MCF 10A (cell line): ENCODE data around the gene PGRMC2. TPM values are rescaled to one million over a fixed set of nuclear protein-coding genes. Genes with fewer than 3 reads are reported as not detected.

ENCODE experiments used
- BruUV-seq: library from RNA; stranded (reverse); fragments of 400-500 nt; replicated peaks from 2 replicates; lab custom pipeline; 2021; lab: Mats Ljungman, UMichigan
- CTCF ChIA-PET: fragments of 300-600 bp; sonication (Branson Sonifier 250); formaldehyde crosslinking; extraction: SDS; loops from one replicate; lab custom pipeline; 2021; ENCODE audit warnings: antibody characterized with exemption, inconsistent platforms; lab: Yijun Ruan, JAX
- POLR2A ChIA-PET: fragments of 300-600, 350-650 bp; sonication (Branson Sonifier 250); formaldehyde crosslinking; extraction: SDS; loops from one replicate; lab custom pipeline; 2020; ENCODE audit warnings: antibody characterized with exemption, inconsistent platforms; lab: Yijun Ruan, JAX
- DNase-seq: peaks from one replicate; pipeline ENCODE4 v3.0.0-alpha.2; 2018; ENCODE audit not compliant: unreplicated experiment
- H3K27ac Mint-ChIP-seq: one replicate; pipeline ENCODE4 v1.8.0; 2022; ENCODE audit warnings: mild to moderate bottlenecking, low read depth, mixed read lengths; ENCODE audit not compliant: unreplicated experiment
- H3K27me3 Mint-ChIP-seq: one replicate; pipeline ENCODE4 v1.8.0; 2022; ENCODE audit warnings: mixed read lengths; ENCODE audit not compliant: insufficient read depth, unreplicated experiment
- H3K36me3 Mint-ChIP-seq: one replicate; pipeline ENCODE4 v1.8.0; 2022; ENCODE audit warnings: mild to moderate bottlenecking, moderate library complexity, mixed read lengths; ENCODE audit not compliant: insufficient read depth, unreplicated experiment
- H3K4me1 Mint-ChIP-seq: one replicate; pipeline ENCODE4 v1.8.0; 2022; ENCODE audit warnings: mixed read lengths; ENCODE audit not compliant: insufficient read depth, unreplicated experiment
- H3K4me3 Mint-ChIP-seq: one replicate; pipeline ENCODE4 v1.8.0; 2022; ENCODE audit warnings: mild to moderate bottlenecking, moderate library complexity, mixed read lengths; ENCODE audit not compliant: unreplicated experiment
- H3K9me3 Mint-ChIP-seq: one replicate; pipeline ENCODE4 v1.8.0; 2022; ENCODE audit warnings: mixed read lengths; ENCODE audit not compliant: unreplicated experiment
- CTCF ChIP-seq: fragments of 200-600 bp; IDR thresholded peaks from one replicate; pipeline ENCODE4 v1.8.0; 2022; ENCODE audit warnings: antibody characterized with exemption, mild to moderate bottlenecking; ENCODE audit not compliant: unreplicated experiment
- intact Hi-C: fragments of 100-400 bp; cut with micrococcal nuclease; formaldehyde crosslinking; loops from 2 replicates; pipeline ENCODE4 v1.14.1; 2022
- total RNA-seq: library from RNA; stranded (reverse); gene quantifications from 2 replicates; pipeline ENCODE4 v1.2.3, GENCODE V29; 2022

Gene PGRMC2
- total RNA-seq, 1 experiment from 2014 or later = 54.3 TPM

DNA sequence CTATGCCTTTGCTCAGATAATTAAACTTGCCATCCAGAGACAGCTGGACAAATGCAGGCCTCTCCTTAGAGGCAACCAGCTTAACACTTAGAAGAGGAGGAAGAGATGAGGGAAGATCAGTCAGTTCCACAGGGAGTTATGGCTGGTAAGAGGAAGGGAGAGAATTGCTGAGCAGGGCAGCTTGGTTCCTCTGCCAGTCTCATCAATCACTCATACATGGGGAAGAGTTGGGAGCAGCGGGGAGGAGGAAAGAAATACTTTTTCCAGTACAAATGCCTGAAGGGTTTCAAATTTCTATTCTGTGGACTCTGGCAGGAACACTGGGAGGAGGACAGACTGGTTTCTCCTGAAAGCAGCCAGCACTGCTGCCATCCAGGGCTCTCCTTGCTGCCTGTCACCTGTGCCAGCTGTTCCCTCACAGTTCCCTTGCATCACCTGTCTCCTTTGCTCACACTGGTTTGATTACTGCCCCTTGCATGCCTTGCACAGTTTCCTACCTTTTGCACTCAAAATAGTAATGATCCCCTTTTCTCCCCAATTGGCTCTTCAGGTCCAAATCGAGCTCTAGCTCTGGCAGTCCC lies 59.5 kb downstream of the PGRMC2 start:
- Mint-ChIP-seq H3K27me3 (no peaks in the 10 kb centered on the region), H3K4me1 (peaks cover 13% of the 10 kb centered on the region), H3K9me3 (no peaks in the 10 kb centered on the region), H3K4me3 (no peak overlapping the region), H3K27ac (no peak overlapping the region), H3K36me3 (no peaks in the 10 kb centered on the region)
- no TSS peak for BruUV-seq
- intact Hi-C loops = loop anchor here (10.0 kb wide), 1 partner anchor 197 kb away; no protein-coding TSS in a partner anchor
- POLR2A ChIA-PET = interaction anchor here (0.6 kb wide), 1 partner anchor 9 kb away, joined by 6 read pairs; no protein-coding TSS in a partner anchor
- TF ChIP-seq CTCF = no peak
- DNase-seq = no peak
- CTCF ChIA-PET = no interaction called here

- Mint-ChIP-seq H3K9me3 (no peaks in the 10 kb centered on the region), H3K4me3 (no peak overlapping the region), H3K27me3 (no peaks in the 10 kb centered on the region), H3K4me1 (peaks cover 13% of the 10 kb centered on the region), H3K36me3 (no peaks in the 10 kb centered on the region), H3K27ac (no peak overlapping the region)
- CTCF ChIA-PET = interaction anchor here (0.6 to 1.4 kb wide), 4 partner anchors 28 to 257 kb away, joined by 3 to 5 read pairs (median 4); no protein-coding TSS in a partner anchor
- intact Hi-C loops = loop anchor here (10.0 kb wide), 1 partner anchor 200 kb away; no protein-coding TSS in a partner anchor
- TF ChIP-seq CTCF = no peak
- POLR2A ChIA-PET = interaction anchor here (1.4 to 1.5 kb wide), 2 partner anchors 11 to 16 kb away, joined by 4 read pairs; no protein-coding TSS in a partner anchor
- BruUV-seq = no TSS peak
- DNase-seq = no peak
Observed at GRCh38 chr4:128225148-128225547, 62.5 kb downstream of the PGRMC2 start.

GRCh38 chr4:128221586-128221985 lies 66.0 kb downstream of the PGRMC2 start:
- TF ChIP-seq CTCF = no peak
- no peaks in the 10 kb centered on the region for H3K36me3 Mint-ChIP-seq
- H3K4me1 Mint-ChIP-seq = no peaks in the 10 kb centered on the region
- H3K9me3 Mint-ChIP-seq = no peaks in the 10 kb centered on the region
- no peak for DNase-seq
- intact Hi-C loops = loop anchor here (5.0 to 10.0 kb wide), 2 partner anchors 66 to 203 kb away; partner anchors contain the start of gene PGRMC2
- POLR2A ChIA-PET = no interaction called here
- no peak overlapping the region for H3K4me3 Mint-ChIP-seq
- no peaks in the 10 kb centered on the region for H3K27me3 Mint-ChIP-seq
- CTCF ChIA-PET = interaction anchor here (0.6 to 1.1 kb wide), 3 partner anchors 13 to 31 kb away, joined by 3 read pairs; no protein-coding TSS in a partner anchor
- H3K27ac Mint-ChIP-seq = no peak overlapping the region
- BruUV-seq = no TSS peak
